HAP-1 (cell line): ENCODE results near the gene ATF6B.
"Not testable (repeated sequence)": the region's sequence is repeated elsewhere in the genome, so short reads cannot be mapped to it uniquely, and the experiment has no call there.

Experiments used
- DNase-seq, 2 experiments: peaks; one replicate each; pipeline ENCODE4 v3.0.0-alpha.2; 2016 to 2020; ENCODE audit warnings: low spot score in 2 of 2
- H3K27me3 ChIP-seq: fragments of 250-450 bp; sonication (Bioruptor Pico); 2 replicates; pipeline ENCODE4 v1.5.1; 2020; ENCODE audit warnings: low read depth, mild to moderate bottlenecking, moderate library complexity
- H3K36me3 ChIP-seq: fragments of 250-450 bp; sonication (Bioruptor Pico); replicated peaks from 2 replicates; pipeline ENCODE4 v1.5.1; 2020; ENCODE audit warnings: mild to moderate bottlenecking
- H3K4me1 ChIP-seq: fragments of 250-450 bp; sonication (Bioruptor Pico); 2 replicates; pipeline ENCODE4 v1.5.1; 2020; ENCODE audit warnings: mild to moderate bottlenecking
- H3K4me3 ChIP-seq: fragments of 250-450 bp; sonication (Bioruptor Pico); 2 replicates; pipeline ENCODE4 v1.5.1; 2020; ENCODE audit warnings: mild to moderate bottlenecking, moderate library complexity
- H3K9me3 ChIP-seq: fragments of 250-450 bp; sonication (Bioruptor Pico); 2 replicates; pipeline ENCODE4 v1.5.1; 2020; ENCODE audit warnings: mild to moderate bottlenecking, moderate library complexity
- in situ Hi-C: fragments of 300-500 bp; cut with MboI; formaldehyde crosslinking; loops from 3 replicates; pipeline ENCODE4 v1.14.3; 2020; ENCODE audit warnings: low sequenced_read_pairs, inconsistent platforms, mixed read lengths

Gene ATF6B

DNA sequence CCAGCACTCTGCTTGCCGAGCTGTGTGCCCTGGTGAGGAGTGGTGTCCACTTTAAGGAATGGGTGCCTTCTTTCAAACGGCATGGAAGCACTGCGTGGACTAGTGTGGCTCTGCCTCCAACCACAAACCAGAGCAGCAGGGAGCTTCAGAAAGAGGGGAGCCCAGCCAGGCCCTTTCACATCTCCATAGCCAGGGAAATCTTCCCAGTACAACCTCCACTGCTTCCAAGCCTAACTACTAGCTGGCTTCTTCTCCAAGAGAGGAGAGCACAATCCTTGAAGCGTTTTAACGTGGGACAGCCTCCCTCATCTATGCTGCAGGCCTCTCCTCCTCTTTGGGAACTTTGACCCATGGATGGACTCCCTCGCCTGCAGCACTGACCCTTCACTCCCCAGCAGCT lies 45.6 kb downstream of the ATF6B start:
- Histone ChIP-seq H3K4me3 (no peak overlapping the region), H3K9me3 (no peaks in the 10 kb centered on the region), H3K4me1 (no peaks in the 10 kb centered on the region), H3K27me3 (0 out of 2 replicates have a peak, but pooled peaks cover 2% of the 10 kb centered on the region), H3K36me3 (no peaks in the 10 kb centered on the region)
- DNase-seq = no peak
- in situ Hi-C loops = loop anchor here (10.0 kb wide), 1 partner anchor 712 kb away; no protein-coding TSS in a partner anchor

DNA sequence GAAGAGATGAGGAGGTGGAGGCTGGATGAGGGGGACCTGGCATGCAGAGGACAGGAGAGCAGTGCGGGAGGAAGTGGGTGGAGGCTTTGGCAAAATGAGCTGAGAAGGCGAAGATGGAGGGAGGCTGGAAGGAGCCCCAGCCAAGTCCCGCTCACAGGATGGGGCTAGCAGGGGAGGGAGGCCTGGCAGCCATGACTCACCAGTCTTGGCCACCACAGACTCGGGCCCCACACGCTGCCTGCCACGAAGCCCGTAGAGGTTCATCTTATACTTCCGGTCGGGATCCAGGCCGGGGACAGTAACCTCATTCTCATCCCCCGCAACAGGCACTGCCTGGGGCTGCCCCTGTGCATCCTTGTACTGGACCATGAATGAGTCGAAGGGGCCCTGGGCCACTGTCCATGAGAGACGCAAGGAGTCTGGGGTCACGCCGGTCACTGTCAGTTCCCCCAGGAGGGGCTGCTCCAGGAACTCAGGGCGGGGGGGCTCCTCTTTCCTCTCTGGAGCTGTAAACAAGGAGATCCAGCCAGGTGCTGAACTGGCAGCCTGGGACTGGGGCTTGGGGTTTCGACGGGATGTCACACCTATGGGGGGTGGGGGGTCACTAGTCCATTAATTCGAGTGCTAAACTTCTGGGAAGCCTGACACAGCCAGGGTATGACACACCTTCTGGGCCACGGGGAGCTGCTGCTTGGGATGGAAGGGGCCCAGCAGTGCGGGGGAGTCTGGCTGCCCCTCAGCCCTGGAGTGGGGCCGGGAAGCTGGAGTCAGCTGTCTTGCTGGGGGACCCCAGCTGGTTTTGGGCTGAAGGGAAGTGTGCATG lies 46.7 kb downstream of the ATF6B start:
- Histone ChIP-seq H3K4me1 (no peaks in the 10 kb centered on the region), H3K4me3 (no peak overlapping the region), H3K9me3 (no peaks in the 10 kb centered on the region), H3K36me3 (no peaks in the 10 kb centered on the region), H3K27me3 (0 out of 2 replicates have a peak, but pooled peaks cover 2% of the 10 kb centered on the region)
- in situ Hi-C loops = loop anchor here (10.0 kb wide), 1 partner anchor 713 kb away; no protein-coding TSS in a partner anchor
- DNase-seq = no peak

DNA sequence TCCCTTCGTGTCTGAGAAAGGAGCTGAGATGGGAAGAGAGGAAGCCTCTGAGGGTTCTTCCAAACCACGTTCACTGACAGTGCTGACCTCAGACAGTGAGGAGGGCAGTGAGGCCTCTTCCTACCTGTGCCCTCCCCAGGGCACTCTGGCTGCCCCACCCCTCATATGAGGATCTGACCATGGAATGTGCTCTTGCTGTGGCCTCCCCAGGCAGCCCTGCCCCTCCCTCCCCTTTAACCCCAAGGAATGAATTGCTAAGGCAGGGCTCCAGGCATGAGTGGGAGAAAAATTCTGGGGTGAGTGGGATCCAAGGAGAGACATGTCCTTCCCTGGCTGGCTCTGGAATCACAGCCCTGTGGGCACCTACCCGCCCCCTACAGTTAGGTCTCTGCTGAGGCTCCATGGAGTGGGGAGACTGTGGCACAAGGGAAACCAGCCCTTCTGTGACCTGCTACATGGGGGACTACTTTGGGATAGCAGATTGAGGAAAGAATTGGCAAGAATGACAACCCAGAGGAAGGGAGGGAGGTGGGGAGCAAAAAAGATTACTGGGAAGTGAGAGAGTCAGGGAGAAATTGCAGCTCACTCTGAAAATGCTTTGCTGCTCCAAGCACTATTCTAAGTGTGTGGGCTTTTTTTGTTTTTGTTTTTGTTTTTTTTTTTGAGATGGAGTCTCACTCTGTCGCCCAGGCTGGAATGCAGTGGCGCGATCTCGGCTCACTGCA lies 48.3 kb downstream of the ATF6B start:
- Histone ChIP-seq H3K9me3 (no peaks in the 10 kb centered on the region), H3K36me3 (no peaks in the 10 kb centered on the region), H3K4me3 (no peak overlapping the region), H3K4me1 (no peaks in the 10 kb centered on the region), H3K27me3 (0 out of 2 replicates have a peak, but pooled peaks cover 2% of the 10 kb centered on the region)
- in situ Hi-C loops = loop anchor here (10.0 kb wide), 1 partner anchor 715 kb away; no protein-coding TSS in a partner anchor
- no peak for DNase-seq

DNA sequence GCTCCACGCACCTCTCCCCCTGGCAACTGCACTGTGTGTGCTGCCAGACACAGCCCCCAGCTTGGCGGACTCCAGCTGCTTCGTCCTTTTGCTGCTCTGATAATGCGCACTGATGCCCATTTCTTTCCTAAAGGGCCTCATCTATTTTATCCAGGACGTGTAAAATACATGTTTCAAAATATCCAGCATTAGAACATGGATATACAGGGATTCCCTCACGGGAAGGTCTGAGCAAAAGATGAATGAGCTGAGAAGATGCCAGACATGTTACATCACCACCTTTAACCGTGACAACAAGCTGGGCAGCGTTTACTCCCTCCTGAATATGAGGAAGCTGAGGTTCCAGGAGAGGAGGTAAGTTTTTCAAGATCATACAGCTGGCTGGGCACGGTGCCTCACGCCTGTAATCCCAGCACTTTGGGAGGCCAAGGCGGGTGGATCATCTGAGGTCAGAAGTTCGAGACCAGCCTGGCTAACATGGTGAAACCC lies 51.7 kb downstream of the ATF6B start:
- in situ Hi-C loops = no loop called here
- no peak for DNase-seq
- no peaks in the 10 kb centered on the region for H3K27me3 ChIP-seq

DNA sequence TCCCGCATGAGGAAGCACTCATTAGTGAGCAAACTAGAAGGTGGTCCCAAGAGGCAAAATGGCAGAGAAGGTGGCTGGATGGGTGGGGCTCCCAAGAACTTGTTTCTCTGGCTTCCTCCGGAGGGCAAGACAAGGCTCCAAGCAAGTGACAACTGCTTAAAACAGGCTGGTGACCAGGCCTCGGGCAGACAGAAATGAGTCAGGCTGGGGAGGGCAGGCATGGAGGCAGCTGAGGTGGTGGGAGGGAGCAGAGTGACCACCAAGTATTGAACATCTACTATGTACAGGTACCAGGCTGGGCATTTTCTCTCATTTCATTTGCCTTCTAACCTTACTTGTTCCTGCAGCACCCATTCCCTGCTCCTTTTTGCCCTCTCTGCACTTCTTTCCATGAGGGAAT lies 52.3 kb downstream of the ATF6B start:
- Histone ChIP-seq H3K4me3 (no peak overlapping the region), H3K36me3 (no peaks in the 10 kb centered on the region), H3K9me3 (no peaks in the 10 kb centered on the region), H3K27me3 (no peaks in the 10 kb centered on the region), H3K4me1 (no peaks in the 10 kb centered on the region)
- DNase-seq = no peak
- in situ Hi-C loops = no loop called here

More for the DNA sequence above, 51.7 kb downstream of the ATF6B start:
- Histone ChIP-seq H3K36me3 (no peaks in the 10 kb centered on the region), H3K4me1 (no peaks in the 10 kb centered on the region), H3K4me3 (no peak overlapping the region), H3K9me3 (no peaks in the 10 kb centered on the region)

DNA sequence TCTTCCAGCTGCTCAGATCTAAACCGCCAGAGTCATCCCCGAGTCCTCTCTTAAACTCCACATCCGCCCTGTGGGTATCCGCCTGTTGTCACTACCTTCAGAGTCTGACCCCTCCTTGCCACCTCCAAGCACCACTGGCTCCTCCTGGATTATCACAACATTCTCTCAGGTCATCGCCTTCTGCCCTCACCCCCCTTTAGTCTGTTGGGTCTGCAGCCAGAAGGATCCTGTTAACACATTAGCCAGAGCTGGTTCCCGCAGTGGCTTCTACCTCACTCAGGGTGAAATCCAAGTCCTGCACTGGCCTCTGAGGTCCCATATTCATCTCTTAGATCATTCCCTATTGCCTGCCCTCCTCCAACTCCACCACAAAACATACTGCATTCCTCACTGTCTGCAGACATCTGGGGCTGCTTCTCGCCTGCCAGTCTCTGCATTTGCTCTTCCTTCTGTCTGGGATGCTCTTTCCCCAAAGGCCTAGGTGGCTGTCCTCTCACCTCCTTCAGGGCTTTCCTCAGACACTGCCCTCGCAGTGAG lies 53.0 kb downstream of the ATF6B start:
- DNase-seq = no peak
- Histone ChIP-seq H3K4me1 (no peaks in the 10 kb centered on the region), H3K4me3 (no peak overlapping the region), H3K36me3 (no peaks in the 10 kb centered on the region), H3K9me3 (no peaks in the 10 kb centered on the region), H3K27me3 (no peaks in the 10 kb centered on the region)
- in situ Hi-C loops = no loop called here

DNA sequence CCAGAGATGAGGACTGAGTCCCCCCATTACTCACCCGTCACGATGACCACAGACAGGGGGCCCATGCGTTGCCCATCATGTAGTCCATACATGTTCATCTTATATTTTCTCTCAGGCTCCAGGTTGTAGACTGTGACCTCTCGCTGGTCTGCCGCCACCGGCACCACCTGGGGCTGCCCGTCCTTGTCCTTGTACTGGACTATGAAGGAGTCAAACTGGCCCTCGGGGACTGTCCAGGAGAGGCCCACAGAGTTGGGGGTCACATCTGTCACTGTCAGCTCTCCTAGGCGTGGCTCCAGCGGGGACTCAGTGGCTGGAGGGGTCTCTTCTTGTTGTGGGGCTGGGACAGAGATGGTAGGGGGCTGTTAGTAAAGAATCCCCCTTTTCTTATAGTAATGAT lies 54.4 kb downstream of the ATF6B start:
- H3K9me3 ChIP-seq = no peaks in the 10 kb centered on the region
- H3K27me3 ChIP-seq = no peaks in the 10 kb centered on the region
- no peak overlapping the region for H3K4me3 ChIP-seq
- H3K4me1 ChIP-seq = no peaks in the 10 kb centered on the region
- no peak for DNase-seq
- no peaks in the 10 kb centered on the region for H3K36me3 ChIP-seq
- in situ Hi-C loops = no loop called here

DNA sequence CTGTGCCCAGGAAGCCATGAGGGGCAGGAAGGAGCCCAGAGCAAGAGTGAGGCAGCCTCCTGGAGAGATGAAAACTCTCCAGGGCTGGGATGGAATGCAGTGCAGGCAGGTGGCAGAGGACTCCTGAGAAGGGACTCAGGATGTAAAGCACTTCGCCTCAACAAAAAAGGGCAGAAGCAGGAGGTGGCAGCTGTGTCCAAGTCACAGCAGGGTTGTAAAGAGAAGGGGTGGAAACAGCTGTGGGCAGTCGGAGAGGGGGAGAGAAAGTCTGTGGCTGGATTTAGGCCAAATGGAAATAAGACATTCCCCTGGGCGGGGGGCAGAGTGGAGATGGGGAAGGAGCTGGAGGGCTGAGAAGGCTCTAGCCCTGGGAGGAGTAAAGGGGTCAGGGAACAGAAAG lies 54.9 kb downstream of the ATF6B start:
- no peaks in the 10 kb centered on the region for H3K9me3 ChIP-seq
- no peaks in the 10 kb centered on the region for H3K36me3 ChIP-seq
- no peak overlapping the region for H3K4me3 ChIP-seq
- in situ Hi-C loops = no loop called here
- no peak for DNase-seq
- H3K4me1 ChIP-seq = no peaks in the 10 kb centered on the region
- H3K27me3 ChIP-seq = no peaks in the 10 kb centered on the region

DNA sequence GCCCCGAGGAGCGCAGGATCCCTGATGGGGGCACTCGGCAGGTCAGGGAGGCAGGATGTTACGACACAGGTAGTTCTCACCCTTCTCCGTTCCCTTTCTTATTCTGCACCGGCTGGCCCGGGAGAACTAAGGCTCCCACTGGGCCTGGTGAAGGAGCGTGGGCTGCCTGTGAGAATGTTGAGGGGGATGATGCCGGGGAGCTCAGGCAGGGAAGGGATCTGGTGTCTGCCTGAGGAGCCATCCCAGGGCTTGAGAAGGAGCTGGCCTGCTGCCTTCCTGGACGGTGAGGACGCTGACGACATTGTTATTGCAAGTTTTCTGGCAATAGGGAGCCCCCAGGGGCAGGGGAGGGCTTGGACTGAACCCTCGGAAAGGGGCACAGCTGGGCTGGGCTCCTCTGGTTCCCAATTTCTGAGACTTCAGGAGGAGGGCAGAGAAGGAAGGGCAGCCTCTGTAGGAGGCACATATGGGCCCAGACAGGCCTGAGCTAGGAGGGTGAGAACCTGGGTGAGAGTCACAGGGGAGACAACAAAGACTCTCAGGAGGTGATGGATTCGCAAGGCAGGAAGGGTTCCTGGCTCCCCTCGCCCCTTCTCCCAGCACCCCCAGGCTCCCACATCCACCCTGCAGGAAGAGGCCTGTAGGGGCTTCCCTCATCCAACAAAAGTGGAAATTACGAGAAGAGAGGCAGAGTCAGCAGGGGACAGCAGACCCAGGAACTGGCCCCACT lies 57.1 kb downstream of the ATF6B start:
- H3K4me1 ChIP-seq = no peaks in the 10 kb centered on the region
- no peaks in the 10 kb centered on the region for H3K27me3 ChIP-seq
- in situ Hi-C loops = no loop called here
- no peaks in the 10 kb centered on the region for H3K36me3 ChIP-seq
- H3K4me3 ChIP-seq = no peak overlapping the region
- DNase-seq = no peak
- H3K9me3 ChIP-seq = no peaks in the 10 kb centered on the region

DNA sequence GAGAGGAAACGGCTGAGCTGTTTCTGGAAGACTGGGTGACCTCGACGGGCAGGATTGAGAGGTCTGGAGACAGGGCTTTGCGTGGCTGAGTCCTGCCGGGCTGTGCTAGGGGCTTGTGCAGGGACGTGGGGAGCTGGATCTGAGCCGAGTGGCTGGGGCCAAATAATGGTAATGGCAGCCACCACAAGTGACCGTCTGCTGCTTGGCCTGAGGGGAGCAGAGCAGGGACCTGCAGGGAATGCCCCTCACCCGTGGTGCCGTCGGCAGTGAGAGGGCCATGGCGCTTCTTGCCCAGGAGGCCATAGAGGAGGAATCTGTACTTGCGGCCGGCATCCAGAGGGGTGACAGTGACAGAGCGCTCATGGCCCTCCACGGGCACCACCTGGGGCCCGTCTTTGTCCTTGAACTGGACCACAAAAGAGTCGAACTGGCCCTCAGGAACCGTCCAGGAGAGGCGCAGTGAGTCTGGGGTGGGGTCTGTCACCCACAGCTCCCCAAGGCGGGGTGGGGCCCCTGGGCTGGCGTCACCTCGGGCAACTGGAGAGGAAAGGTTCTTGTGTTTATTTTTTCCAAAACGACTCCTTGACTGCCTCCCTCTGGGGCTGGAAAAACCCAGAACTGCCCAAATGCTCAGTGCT lies 58.0 kb downstream of the ATF6B start:
- H3K36me3 ChIP-seq = no peaks in the 10 kb centered on the region
- no peak for DNase-seq
- H3K9me3 ChIP-seq = no peaks in the 10 kb centered on the region
- no peaks in the 10 kb centered on the region for H3K4me1 ChIP-seq
- no peaks in the 10 kb centered on the region for H3K27me3 ChIP-seq
- in situ Hi-C loops = no loop called here
- no peak overlapping the region for H3K4me3 ChIP-seq

DNA sequence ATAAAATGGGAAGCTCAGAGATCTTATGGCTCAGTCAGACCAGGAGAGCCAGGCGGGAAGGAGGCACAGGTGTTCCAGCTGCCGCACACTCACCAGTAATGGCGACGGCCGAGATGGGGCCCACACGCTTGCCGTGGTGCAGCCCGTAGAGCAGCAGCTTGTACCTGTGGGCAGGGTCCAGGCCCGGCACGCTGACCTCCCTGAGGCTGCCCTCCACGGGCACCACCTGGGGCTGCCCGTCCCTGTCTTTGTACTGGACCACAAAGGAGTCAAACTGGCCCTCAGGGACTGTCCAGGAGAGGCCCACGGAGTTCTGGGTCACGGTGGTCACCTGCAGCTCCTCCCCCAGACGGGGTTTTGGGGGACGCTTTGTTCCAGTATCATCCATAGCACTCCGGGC lies 58.6 kb downstream of the ATF6B start:
- H3K9me3 ChIP-seq = no peaks in the 10 kb centered on the region
- no peaks in the 10 kb centered on the region for H3K27me3 ChIP-seq
- H3K4me1 ChIP-seq = no peaks in the 10 kb centered on the region
- no peak for DNase-seq
- H3K36me3 ChIP-seq = no peaks in the 10 kb centered on the region
- in situ Hi-C loops = no loop called here
- H3K4me3 ChIP-seq = no peak overlapping the region

DNA sequence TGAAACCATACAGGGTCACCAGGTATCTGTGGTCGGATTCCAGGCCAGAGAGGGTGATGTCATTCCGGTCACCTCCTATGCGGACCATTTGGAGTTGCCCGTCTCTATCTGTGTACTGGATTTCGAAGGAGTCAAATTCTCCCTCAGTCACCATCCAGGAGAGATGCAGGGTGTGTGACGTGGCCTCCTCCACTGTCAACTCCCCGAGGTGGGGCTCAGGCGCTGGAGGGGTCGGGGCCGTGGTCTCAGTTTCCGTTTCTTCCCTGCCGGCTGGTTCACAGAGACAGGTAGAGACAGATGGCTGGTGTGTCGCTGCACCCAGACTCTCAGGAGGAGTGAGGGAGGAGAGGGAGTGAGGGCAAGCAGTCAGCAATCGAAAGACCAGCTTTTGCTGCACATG lies 59.2 kb downstream of the ATF6B start:
- in situ Hi-C loops = no loop called here
- H3K4me3 ChIP-seq = no peak overlapping the region

DNA sequence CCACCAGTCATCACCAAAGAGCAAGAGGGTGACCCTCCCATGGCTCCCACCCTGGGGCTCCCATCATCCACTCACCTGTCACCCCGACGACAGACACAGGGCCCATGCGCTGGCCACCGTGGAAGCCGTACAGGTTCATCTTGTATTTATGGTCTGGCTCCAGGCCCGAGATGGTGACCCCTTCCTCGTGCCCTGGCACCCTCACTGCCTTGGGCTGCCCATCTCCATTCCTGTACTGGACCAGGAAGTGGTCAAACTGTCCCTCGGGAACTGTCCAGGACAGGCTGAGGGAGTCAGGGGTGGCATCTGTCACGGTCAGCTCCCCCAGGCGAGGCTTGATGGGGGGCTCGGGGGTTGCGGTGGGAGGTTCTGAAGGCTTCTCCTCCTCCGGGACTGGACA lies 59.7 kb downstream of the ATF6B start:
- H3K9me3 ChIP-seq, H3K36me3 ChIP-seq, in situ Hi-C loops, DNase-seq, H3K27me3 ChIP-seq, H3K4me3 ChIP-seq, H3K4me1 ChIP-seq: not testable (repeated sequence)

More for the DNA sequence above, 59.2 kb downstream of the ATF6B start:
- Histone ChIP-seq H3K27me3 (no peaks in the 10 kb centered on the region), H3K9me3 (no peaks in the 10 kb centered on the region), H3K4me1 (no peaks in the 10 kb centered on the region), H3K36me3 (no peaks in the 10 kb centered on the region)
- DNase-seq = no peak
